Sigmoid colon (tissue), 7 donors: ENCODE results near the gene SYT7. TPM values are rescaled to one million over a fixed set of nuclear protein-coding genes. Genes with fewer than 3 reads are reported as not detected.

Experiments
- DNase-seq: peaks from one replicate; pipeline ENCODE4 v3.0.0-alpha.2; 2019
- H3K27ac ChIP-seq, 4 donors: fragments of 200-600 bp; sonication (generic); one replicate each; pipeline ENCODE4 v1.5.1; 2016 to 2019; ENCODE audit warnings: mild to moderate bottlenecking in 1 of 4
- H3K27me3 ChIP-seq, 3 donors: fragments of 200-600 bp; sonication (generic); one replicate each; pipeline ENCODE4 v1.5.1; 2019; ENCODE audit warnings: mild to moderate bottlenecking in 1 of 3
- H3K36me3 ChIP-seq, 4 donors: fragments of 200-600 bp; sonication (generic); one replicate each; pipeline ENCODE4 v1.5.1; 2016 to 2019
- H3K4me1 ChIP-seq, 4 donors: fragments of 200-600 bp; sonication (generic); one replicate each; pipeline ENCODE4 v1.5.1; 2017 to 2019
- H3K4me3 ChIP-seq, 4 donors: fragments of 200-600 bp; sonication (generic); one replicate each; pipeline ENCODE4 v1.5.1; 2017 to 2019; ENCODE audit warnings: mild to moderate bottlenecking in 2 of 4, moderate library complexity in 1 of 4
- H3K9me3 ChIP-seq, 4 donors: fragments of 200-600 bp in 3 of 4; sonication (generic) in 3 of 4; one replicate each; pipeline versions ENCODE4 v1.5.1 to v1.6.1; 2013 to 2019
- CTCF ChIP-seq, 4 experiments: fragments of 450-650 bp in 3 of 4; fragments of 200-600 bp in 1 of 4; IDR thresholded peaks; one replicate each; pipeline ENCODE4 v1.5.1; 2016 to 2019; ENCODE audit warnings: antibody characterized with exemption in 4 of 4, mild to moderate bottlenecking in 3 of 4, moderate library complexity in 2 of 4
- EP300 ChIP-seq, 4 donors: sonication (generic); formaldehyde crosslinking; IDR thresholded peaks; one replicate each; pipeline ENCODE4 v1.6.1; 2017; ENCODE audit warnings: antibody characterized with exemption in 4 of 4
- POLR2A ChIP-seq, 2 donors: fragments of 450-650 bp; IDR thresholded peaks; one replicate each; pipeline ENCODE4 v1.6.1; 2016; ENCODE audit warnings: antibody characterized with exemption in 2 of 2, mild to moderate bottlenecking in 2 of 2, moderate library complexity in 2 of 2
- POLR2AphosphoS5 ChIP-seq, 4 donors: sonication (generic); formaldehyde crosslinking; IDR thresholded peaks; one replicate each; pipeline ENCODE4 v1.6.1; 2017; ENCODE audit warnings: antibody characterized with exemption in 4 of 4
- WGBS, 2 donors: extraction: QIAGEN DNeasy Blood & Tissue Kit; methylation state at CpG; one replicate each; pipeline ENCODE4 v1.1.7; 2013; 5-methylcytosine and 5-hydroxymethylcytosine counted together
- intact Hi-C: fragments of 100-400 bp; cut with DNase I; formaldehyde crosslinking; loops from one replicate; pipeline ENCODE4 v1.15.1; 2023
- polyA plus RNA-seq, 3 donors: library from polyadenylated mRNA; stranded (reverse); fragments of 200-250 nt; gene quantifications; one replicate each; pipeline ENCODE4 v1.2.3, GENCODE V29; 2013
- total RNA-seq, 4 donors: library from RNA; depleted of rRNA; stranded (reverse); fragments of >200 nt; gene quantifications; one replicate each; pipeline ENCODE4 v1.1.0, GENCODE V29; 2016
- donor health status: healthy with polysubstance abuse.
- donor health status: Bipolar disorder and iron deficiency.
- donor health status: healthy.

The SYT7 gene
- total and polyA plus RNA-seq, 7 donors = 0.66 to 8.4 (median 3.6) TPM

GRCh38 chr11:61484541-61484940 is 96.3 kb downstream of the SYT7 start:
- WGBS, 2 donors = 87% methylated on average over 11 of the region's 11 CpGs
- H3K4me1 ChIP-seq = peaks cover 0 to 14% (median 12%) of the 10 kb centered on the region in 4 donors
- H3K36me3 ChIP-seq = no peaks in the 10 kb centered on the region
- H3K27me3 ChIP-seq = peaks cover 0 to 6% (median 0%) of the 10 kb centered on the region in 3 donors
- DNase-seq = no peak
- no peaks in the 10 kb centered on the region for H3K9me3 ChIP-seq
- H3K27ac ChIP-seq = no peak overlapping the region
- intact Hi-C loops = no loop called here
- TF ChIP-seq POLR2AphosphoS5 (IDR thresholded peaks at IDR 0.05) (no peak), EP300 (IDR thresholded peaks at IDR 0.05) (no peak), CTCF (IDR thresholded peaks at IDR 0.05) (no peak), POLR2A (IDR thresholded peaks at IDR 0.05) (no peak)
- H3K4me3 ChIP-seq = no peak overlapping the region

DNA sequence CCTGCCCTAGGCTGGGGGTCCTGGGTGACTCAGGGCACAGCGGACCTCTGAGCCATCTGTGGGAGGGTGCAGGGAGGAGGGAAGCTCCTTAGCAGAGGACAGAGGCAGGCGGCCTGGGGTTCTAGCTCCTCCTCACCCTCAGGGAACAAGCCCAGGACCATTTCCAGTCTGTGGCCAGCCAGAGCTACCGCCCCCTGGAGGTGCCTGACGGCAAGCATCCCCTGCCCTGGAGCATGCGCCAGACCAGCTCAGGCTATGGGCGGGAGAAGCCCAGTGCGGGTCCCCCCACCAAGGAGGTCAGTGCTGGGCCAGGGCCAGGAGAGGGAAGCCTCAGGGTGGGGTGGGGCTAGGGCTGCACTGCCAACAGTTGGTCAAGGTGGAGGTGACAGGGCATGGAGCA is 98.4 kb downstream of the SYT7 start:
- H3K4me3 ChIP-seq = no peak overlapping the region
- 51 to 53% methylated on average over 7 of the region's 7 CpGs for WGBS, 2 donors
- no peaks in the 10 kb centered on the region for H3K36me3 ChIP-seq
- TF ChIP-seq POLR2A (IDR thresholded peaks at IDR 0.05) (no peak), CTCF (IDR thresholded peaks at IDR 0.05) (peak in 1 of 4 experiments; percentile 28)
- H3K9me3 ChIP-seq = no peaks in the 10 kb centered on the region
- DNase-seq = no peak
- intact Hi-C loops = no loop called here
- no peak overlapping the region for H3K27ac ChIP-seq
- peaks cover 0 to 6% (median 0%) of the 10 kb centered on the region in 3 donors for H3K27me3 ChIP-seq
- peaks cover 0 to 6% (median 5%) of the 10 kb centered on the region in 4 donors for H3K4me1 ChIP-seq

- intact Hi-C loops = no loop called here
- H3K27me3 ChIP-seq = peaks cover 0 to 6% (median 0%) of the 10 kb centered on the region in 3 donors
- WGBS, 2 donors = 68 to 71% methylated on average over 10 of the region's 10 CpGs
Measured at GRCh38 chr11:61481806-61482205, 99.1 kb downstream of the SYT7 start.

DNA sequence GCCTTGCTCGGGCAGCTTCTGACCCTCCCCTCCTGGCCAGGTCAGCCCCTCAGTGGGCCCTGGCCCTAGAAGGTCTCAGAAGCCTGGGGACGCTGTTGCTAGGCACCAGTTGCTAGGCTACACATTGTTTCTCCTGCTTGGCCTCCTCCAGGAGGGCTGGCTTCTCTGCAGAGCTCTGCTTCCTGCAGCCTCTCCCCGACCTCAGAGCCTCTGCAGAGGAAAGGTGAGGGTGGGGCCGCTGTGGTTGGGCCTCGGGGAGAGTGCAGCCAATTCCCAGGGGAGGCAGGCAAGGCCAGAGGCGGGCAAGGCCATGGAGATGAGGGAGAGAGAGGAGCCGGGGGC is 99.9 kb downstream of the SYT7 start:
- 15 to 35% methylated on average over 7 of the region's 7 CpGs for WGBS, 2 donors
- intact Hi-C loops = no loop called here

More at GRCh38 chr11:61481806-61482205, 99.1 kb downstream of the SYT7 start:
- Histone ChIP-seq H3K4me1 (peaks cover 0 to 13% (median 11%) of the 10 kb centered on the region in 4 donors), H3K9me3 (no peaks in the 10 kb centered on the region), H3K4me3 (no peak overlapping the region), H3K27ac (no peak overlapping the region), H3K36me3 (no peaks in the 10 kb centered on the region)
- no peak for TF ChIP-seq POLR2A (IDR thresholded peaks at IDR 0.05)
- no peak for TF ChIP-seq CTCF (IDR thresholded peaks at IDR 0.05)
- TF ChIP-seq POLR2AphosphoS5 (IDR thresholded peaks at IDR 0.05) = no peak
- DNase-seq = no peak

More for the DNA sequence above, 99.9 kb downstream of the SYT7 start:
- Histone ChIP-seq H3K36me3 (no peaks in the 10 kb centered on the region), H3K27ac (no peak overlapping the region), H3K9me3 (no peaks in the 10 kb centered on the region), H3K27me3 (peaks cover 0 to 6% (median 0%) of the 10 kb centered on the region in 3 donors), H3K4me1 (peaks cover 0 to 13% (median 11%) of the 10 kb centered on the region in 4 donors), H3K4me3 (no peak overlapping the region)
- TF ChIP-seq CTCF (IDR thresholded peaks at IDR 0.05) = no peak
- no peak for TF ChIP-seq EP300 (IDR thresholded peaks at IDR 0.05)
- no peak for TF ChIP-seq POLR2A (IDR thresholded peaks at IDR 0.05)
- TF ChIP-seq POLR2AphosphoS5 (IDR thresholded peaks at IDR 0.05) = no peak
- no peak for DNase-seq
